GM12865 (cell line): ENCODE results near the gene SELENOM.
"Not testable (repeated sequence)": the region's sequence is repeated elsewhere in the genome, so short reads cannot be mapped to it uniquely, and the experiment has no call there.

Experiments used
- DNase-seq: peaks from one replicate; pipeline ENCODE4 v3.0.0; 2010; ENCODE audit warnings: low read depth
- H3K4me3 ChIP-seq: 2 replicates; pipeline ENCODE4 v1.5.1; 2011; ENCODE audit warnings: mild to moderate bottlenecking, low read depth, low read length, control low read depth
- CTCF ChIP-seq: IDR thresholded peaks from 2 replicates; pipeline ENCODE4 v1.5.1; 2011; ENCODE audit warnings: low read length, control low read depth, low read depth, inconsistent platforms; ENCODE audit not compliant: insufficient read depth; ENCODE audit errors: missing control alignments

The SELENOM gene

GRCh38 chr22:31098632-31099110, 8.7 kb downstream of the SELENOM start:
- DNase-seq, result no peak
- TF ChIP-seq CTCF, result no peak
- H3K4me3 ChIP-seq, result no peak overlapping the region

- no peak overlapping the region for H3K4me3 ChIP-seq
- DNase-seq, result no peak
- no peak for TF ChIP-seq CTCF
Measured at GRCh38 chr22:31097941-31098631, 9.3 kb downstream of the SELENOM start.

- not testable (repeated sequence) for DNase-seq, H3K4me3 ChIP-seq
Measured at GRCh38 chr22:31097539-31097938, 9.8 kb downstream of the SELENOM start.

- no peak for TF ChIP-seq CTCF
- no peak overlapping the region for H3K4me3 ChIP-seq
- DNase-seq, result no peak
Measured at GRCh38 chr22:31096657-31097279, 10.6 kb downstream of the SELENOM start.

GRCh38 chr22:31095637-31096249, 11.6 kb downstream of the SELENOM start:
- no peak for DNase-seq
- TF ChIP-seq CTCF, result no peak
- no peak overlapping the region for H3K4me3 ChIP-seq

GRCh38 chr22:31094741-31095140, 12.6 kb downstream of the SELENOM start:
- no peak for TF ChIP-seq CTCF
- H3K4me3 ChIP-seq, result no peak overlapping the region
- no peak for DNase-seq

- DNase-seq, result no peak
- H3K4me3 ChIP-seq, result no peak overlapping the region
- no peak for TF ChIP-seq CTCF
Measured at GRCh38 chr22:31094021-31094551, 13.3 kb downstream of the SELENOM start.
